ENCODE measurements around the gene GLIS1.

Gene GLIS1

DNA sequence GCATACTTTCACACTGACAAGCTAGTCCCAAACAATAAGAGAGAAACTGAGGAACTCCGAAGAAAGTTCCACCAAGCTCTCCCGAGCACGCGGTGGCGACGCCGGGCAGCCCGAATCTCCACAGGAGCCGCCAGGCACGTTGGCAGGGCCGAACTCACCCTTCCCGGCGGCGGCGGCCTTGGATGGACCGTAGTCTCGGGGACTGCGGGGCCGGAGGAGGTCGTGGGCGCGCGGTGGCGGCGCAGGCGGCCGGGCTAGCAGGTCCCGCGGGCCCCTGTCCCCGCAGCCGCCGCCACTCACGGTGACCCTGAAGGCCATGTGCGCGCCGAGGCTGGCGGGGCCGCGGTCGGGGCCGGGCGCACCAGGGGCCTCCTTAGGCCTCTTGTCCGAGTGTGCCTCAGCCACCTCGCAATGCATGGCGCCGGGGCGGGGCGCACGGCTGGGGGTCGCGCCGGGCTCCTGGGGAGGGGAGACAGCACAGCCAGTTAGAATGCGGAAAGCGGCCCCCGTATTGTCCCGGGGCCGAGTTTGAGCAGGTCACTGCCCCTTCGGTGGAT, 1.2 kb downstream of the GLIS1 start:
- Histone ChIP-seq H2AFZ (ENCODE audit: low read depth, low read length) (peak overlapping the region; percentile 46), H3K4ac (ENCODE audit: low read depth in 1 of 2, low read length in 2 of 2) (no peak overlapping the region), H3K4me1 (ENCODE audit: control insufficient read depth, insufficient read depth, low read depth, low read length) (peaks cover 28% of the 10 kb centered on the region), H2BK12ac (ENCODE audit: low read length in 2 of 2) (no peak overlapping the region), H4K8ac (ENCODE audit: low read length) (no peak overlapping the region), H3K9me3 (ENCODE audit: control insufficient read depth, low read length) (no peaks in the 10 kb centered on the region), H3K36me3 (ENCODE audit: control insufficient read depth in 1 of 2, insufficient read depth in 2 of 2, low read depth in 1 of 2, low read length in 2 of 2) (no peaks in the 10 kb centered on the region), H3K18ac (ENCODE audit: low read depth in 1 of 2, low read length in 2 of 2) (no peak overlapping the region), H3K23ac (ENCODE audit: low read length in 2 of 2) (no peak overlapping the region), H3K27me3 (ENCODE audit: control insufficient read depth in 1 of 2, insufficient read depth in 1 of 2, low read length in 2 of 2) (peaks cover 0 to 43% of the 10 kb centered on the region in 2 experiments), H3K14ac (ENCODE audit: low read length in 2 of 2) (no peak overlapping the region), H3K4me2 (ENCODE audit: low read length, poor library complexity, severe bottlenecking) (peak overlapping the region; percentile 95), H2BK5ac (ENCODE audit: low read depth, low read length, poor library complexity, severe bottlenecking) (peak overlapping the region; percentile 40), H3K79me1 (replicated peaks; ENCODE audit: low read length, poor library complexity, severe bottlenecking) (no peaks in the 10 kb centered on the region), H3K27ac (ENCODE audit: low read length, poor library complexity, severe bottlenecking) (peak overlapping the region; percentile 99), H2BK120ac (ENCODE audit: low read depth, low read length) (no peak overlapping the region), H2BK15ac (ENCODE audit: low read depth, poor library complexity, severe bottlenecking) (peak overlapping the region; percentile 57), H2AK5ac (ENCODE audit: low read length, severe bottlenecking) (no peak overlapping the region), H3K4me3 (ENCODE audit: insufficient read depth in 1 of 2, low read depth in 1 of 2, low read length in 2 of 2) (peak overlapping the region; percentile 81 to 95), H4K91ac (ENCODE audit: low read length) (no peak overlapping the region), H3K9ac (ENCODE audit: low read length) (peak overlapping the region; percentile 65)
- no peak for DNase-seq
- WGBS = 6% methylated on average over 49 of the region's 58 CpGs

DNA sequence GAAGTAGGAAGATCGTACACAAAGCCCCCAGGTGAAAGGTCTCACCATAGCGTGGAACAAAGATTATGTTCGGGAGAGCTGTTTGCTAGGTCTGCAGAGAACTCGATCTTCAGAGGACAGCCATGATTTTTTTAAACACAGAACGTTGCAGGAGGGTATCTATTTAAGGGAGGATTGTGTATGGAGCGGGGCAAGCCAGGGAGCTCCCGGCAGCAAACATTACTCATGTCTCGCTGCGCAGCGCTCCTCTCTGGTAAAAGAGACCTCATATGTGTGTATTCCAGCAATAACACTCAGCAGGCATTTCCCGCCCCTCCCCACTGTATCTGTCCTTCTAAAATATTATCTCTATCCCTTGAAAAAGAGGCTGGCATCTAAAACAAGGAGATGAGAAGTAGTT, 2.7 kb downstream of the GLIS1 start:
- Histone ChIP-seq H3K27ac (ENCODE audit: low read length, poor library complexity, severe bottlenecking) (peak overlapping the region; percentile 99), H2AFZ (ENCODE audit: low read depth, low read length) (no peak overlapping the region), H2BK12ac (ENCODE audit: low read length in 2 of 2) (no peak overlapping the region), H3K18ac (ENCODE audit: low read depth in 1 of 2, low read length in 2 of 2) (no peak overlapping the region), H3K4me3 (ENCODE audit: insufficient read depth in 1 of 2, low read depth in 1 of 2, low read length in 2 of 2) (peak overlapping the region in 1 of 2 experiments; percentile 4), H3K14ac (ENCODE audit: low read length in 2 of 2) (no peak overlapping the region), H4K8ac (ENCODE audit: low read length) (no peak overlapping the region), H3K4me2 (ENCODE audit: low read length, poor library complexity, severe bottlenecking) (peak overlapping the region; percentile 95), H3K36me3 (ENCODE audit: control insufficient read depth in 1 of 2, insufficient read depth in 2 of 2, low read depth in 1 of 2, low read length in 2 of 2) (no peaks in the 10 kb centered on the region), H3K23ac (ENCODE audit: low read length in 2 of 2) (no peak overlapping the region), H3K9ac (ENCODE audit: low read length) (no peak overlapping the region), H2AK5ac (ENCODE audit: low read length, severe bottlenecking) (peak overlapping the region; percentile 78), H2BK120ac (ENCODE audit: low read depth, low read length) (no peak overlapping the region), H2BK15ac (ENCODE audit: low read depth, poor library complexity, severe bottlenecking) (no peak overlapping the region), H3K27me3 (ENCODE audit: control insufficient read depth in 1 of 2, insufficient read depth in 1 of 2, low read length in 2 of 2) (peaks cover 0 to 46% of the 10 kb centered on the region in 2 experiments), H2BK5ac (ENCODE audit: low read depth, low read length, poor library complexity, severe bottlenecking) (no peak overlapping the region), H4K91ac (ENCODE audit: low read length) (no peak overlapping the region), H3K79me1 (replicated peaks; ENCODE audit: low read length, poor library complexity, severe bottlenecking) (no peaks in the 10 kb centered on the region), H3K9me3 (ENCODE audit: control insufficient read depth, low read length) (no peaks in the 10 kb centered on the region), H3K4me1 (ENCODE audit: control insufficient read depth, insufficient read depth, low read depth, low read length) (peaks cover 32% of the 10 kb centered on the region), H3K4ac (ENCODE audit: low read depth in 1 of 2, low read length in 2 of 2) (no peak overlapping the region)
- no peak for DNase-seq
- 70% methylated on average over 10 of the region's 11 CpGs for WGBS

DNA sequence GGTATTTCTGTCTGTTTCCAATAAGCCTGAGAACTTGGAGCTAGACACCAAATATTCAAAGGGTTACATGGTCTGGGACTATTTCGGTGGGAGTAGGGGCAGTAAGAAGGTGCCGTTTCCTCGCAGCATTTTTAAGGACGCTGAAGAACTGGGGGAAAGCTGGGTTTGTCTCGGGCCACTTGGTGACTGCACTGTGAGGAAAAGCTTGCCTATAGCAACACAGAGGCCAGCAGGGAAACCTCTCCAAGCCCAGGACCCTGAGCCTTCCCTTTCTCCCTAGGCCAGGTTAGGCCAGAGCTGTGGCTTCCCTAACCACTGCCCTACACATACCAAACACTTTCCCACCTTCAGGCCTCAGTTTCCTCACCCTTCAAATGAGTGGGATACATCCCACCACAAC, 3.3 kb downstream of the GLIS1 start:
- Histone ChIP-seq H2BK5ac (ENCODE audit: low read depth, low read length, poor library complexity, severe bottlenecking) (peak overlapping the region; percentile 69), H4K91ac (ENCODE audit: low read length) (no peak overlapping the region), H4K8ac (ENCODE audit: low read length) (no peak overlapping the region), H2AK5ac (ENCODE audit: low read length, severe bottlenecking) (peak overlapping the region; percentile 99), H3K9ac (ENCODE audit: low read length) (no peak overlapping the region), H3K79me1 (replicated peaks; ENCODE audit: low read length, poor library complexity, severe bottlenecking) (no peaks in the 10 kb centered on the region), H2BK120ac (ENCODE audit: low read depth, low read length) (no peak overlapping the region), H3K36me3 (ENCODE audit: control insufficient read depth in 1 of 2, insufficient read depth in 2 of 2, low read depth in 1 of 2, low read length in 2 of 2) (no peaks in the 10 kb centered on the region), H3K23ac (ENCODE audit: low read length in 2 of 2) (no peak overlapping the region), H3K18ac (ENCODE audit: low read depth in 1 of 2, low read length in 2 of 2) (no peak overlapping the region), H2BK15ac (ENCODE audit: low read depth, poor library complexity, severe bottlenecking) (no peak overlapping the region), H3K9me3 (ENCODE audit: control insufficient read depth, low read length) (no peaks in the 10 kb centered on the region), H3K4me3 (ENCODE audit: insufficient read depth in 1 of 2, low read depth in 1 of 2, low read length in 2 of 2) (no peak overlapping the region), H3K4me1 (ENCODE audit: control insufficient read depth, insufficient read depth, low read depth, low read length) (peaks cover 34% of the 10 kb centered on the region), H2BK12ac (ENCODE audit: low read length in 2 of 2) (no peak overlapping the region), H2AFZ (ENCODE audit: low read depth, low read length) (no peak overlapping the region), H3K27ac (ENCODE audit: low read length, poor library complexity, severe bottlenecking) (peak overlapping the region; percentile 99), H3K27me3 (ENCODE audit: control insufficient read depth in 1 of 2, insufficient read depth in 1 of 2, low read length in 2 of 2) (peaks cover 0 to 52% of the 10 kb centered on the region in 2 experiments), H3K4me2 (ENCODE audit: low read length, poor library complexity, severe bottlenecking) (peak overlapping the region; percentile 95), H3K4ac (ENCODE audit: low read depth in 1 of 2, low read length in 2 of 2) (no peak overlapping the region), H3K14ac (ENCODE audit: low read length in 2 of 2) (no peak overlapping the region)
- no peak for DNase-seq
- 91% methylated on average over 5 of the region's 5 CpGs for WGBS

DNA sequence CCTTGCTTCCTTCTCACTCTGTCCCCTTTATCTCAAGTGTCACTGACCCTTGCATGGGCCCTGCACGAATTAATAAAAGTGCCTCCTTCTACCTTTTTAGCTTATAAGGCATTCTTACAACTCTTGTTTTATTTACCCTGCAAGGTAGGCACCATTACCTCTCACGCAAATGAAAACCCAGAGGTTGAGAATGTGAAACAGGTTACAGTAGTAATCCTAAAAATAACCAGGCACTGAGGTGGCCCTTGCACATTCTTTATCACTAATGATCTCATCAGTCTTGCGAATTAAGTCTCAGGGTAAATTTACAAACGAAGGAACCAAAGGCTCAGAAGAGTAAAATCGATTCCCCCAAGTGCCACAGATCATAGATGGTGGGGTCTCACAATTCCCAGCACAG, 3.7 kb downstream of the GLIS1 start:
- peaks cover 34% of the 10 kb centered on the region for H3K4me1 ChIP-seq (ENCODE audit: control insufficient read depth, insufficient read depth, low read depth, low read length)

More for the DNA sequence above, 3.7 kb downstream of the GLIS1 start:
- H3K4me3 ChIP-seq (ENCODE audit: insufficient read depth in 1 of 2, low read depth in 1 of 2, low read length in 2 of 2) = no peak overlapping the region
- no peak overlapping the region for H2BK12ac ChIP-seq (ENCODE audit: low read length in 2 of 2)
- no peak overlapping the region for H3K18ac ChIP-seq (ENCODE audit: low read depth in 1 of 2, low read length in 2 of 2)
- no peak overlapping the region for H2BK120ac ChIP-seq (ENCODE audit: low read depth, low read length)
- no peaks in the 10 kb centered on the region for H3K36me3 ChIP-seq (ENCODE audit: control insufficient read depth in 1 of 2, insufficient read depth in 2 of 2, low read depth in 1 of 2, low read length in 2 of 2)
- no peak overlapping the region for H4K8ac ChIP-seq (ENCODE audit: low read length)
- no peak overlapping the region for H2BK15ac ChIP-seq (ENCODE audit: low read depth, poor library complexity, severe bottlenecking)
- H3K79me1 ChIP-seq (replicated peaks; ENCODE audit: low read length, poor library complexity, severe bottlenecking) = no peaks in the 10 kb centered on the region
- no peak overlapping the region for H2BK5ac ChIP-seq (ENCODE audit: low read depth, low read length, poor library complexity, severe bottlenecking)
- no peak overlapping the region for H3K9ac ChIP-seq (ENCODE audit: low read length)
- H3K23ac ChIP-seq (ENCODE audit: low read length in 2 of 2) = no peak overlapping the region
- 75% methylated on average over 5 of the region's 5 CpGs for WGBS
- peak overlapping the region; percentile 99 for H3K27ac ChIP-seq (ENCODE audit: low read length, poor library complexity, severe bottlenecking)
- DNase-seq = no peak
- H3K27me3 ChIP-seq (ENCODE audit: control insufficient read depth in 1 of 2, insufficient read depth in 1 of 2, low read length in 2 of 2) = peaks cover 0 to 50% of the 10 kb centered on the region in 2 experiments
- H3K4ac ChIP-seq (ENCODE audit: low read depth in 1 of 2, low read length in 2 of 2) = no peak overlapping the region
- no peak overlapping the region for H2AFZ ChIP-seq (ENCODE audit: low read depth, low read length)
- H2AK5ac ChIP-seq (ENCODE audit: low read length, severe bottlenecking) = peak overlapping the region; percentile 28
- no peak overlapping the region for H4K91ac ChIP-seq (ENCODE audit: low read length)
- H3K14ac ChIP-seq (ENCODE audit: low read length in 2 of 2) = no peak overlapping the region
- H3K9me3 ChIP-seq (ENCODE audit: control insufficient read depth, low read length) = no peaks in the 10 kb centered on the region
- peak overlapping the region; percentile 95 for H3K4me2 ChIP-seq (ENCODE audit: low read length, poor library complexity, severe bottlenecking)
